Loucy (cell line): ENCODE results near the gene OR10J5.

Experiments used
- H2AFZ ChIP-seq: fragments of 200-600 bp; sonication (generic); 2 replicates; pipeline ENCODE4 v1.6.0; 2016; ENCODE audit warnings: antibody characterized with exemption, mild to moderate bottlenecking, low read length, moderate library complexity
- H3F3A ChIP-seq: fragments of 200-600 bp; 2 replicates; pipeline ENCODE4 v1.6.0; 2016; ENCODE audit warnings: antibody characterized with exemption, low read depth, mild to moderate bottlenecking
- H3K27me3 ChIP-seq: fragments of 200-600 bp; sonication (generic); 2 replicates; pipeline ENCODE4 v1.6.1; 2014; ENCODE audit warnings: low read length, mild to moderate bottlenecking; ENCODE audit not compliant: insufficient read depth, poor library complexity, severe bottlenecking
- H3K36me3 ChIP-seq: fragments of 200-600 bp; sonication (generic); 2 replicates; pipeline ENCODE4 v1.6.1; 2016; ENCODE audit warnings: low read length; ENCODE audit not compliant: insufficient read depth
- H3K4me1 ChIP-seq: fragments of 200-600 bp; sonication (generic); 2 replicates; pipeline ENCODE4 v1.5.1; 2014; ENCODE audit warnings: low read length, mild to moderate bottlenecking; ENCODE audit not compliant: insufficient read depth, poor library complexity, severe bottlenecking
- H3K4me2 ChIP-seq: fragments of 200-600 bp; sonication (generic); 2 replicates; pipeline ENCODE4 v1.6.0; 2014; ENCODE audit warnings: antibody characterized with exemption, low read length, low read depth, mild to moderate bottlenecking; ENCODE audit not compliant: poor library complexity, severe bottlenecking
- H3K4me3 ChIP-seq: fragments of 200-600 bp; sonication (generic); 2 replicates; pipeline ENCODE4 v1.5.1; 2014; ENCODE audit warnings: low read length, mild to moderate bottlenecking, mixed read lengths; ENCODE audit not compliant: poor library complexity, severe bottlenecking
- H3K79me2 ChIP-seq: fragments of 200-600 bp; sonication (generic); 2 replicates; pipeline ENCODE4 v1.6.1; 2014; ENCODE audit warnings: low read length; ENCODE audit not compliant: insufficient read depth
- H3K9ac ChIP-seq: fragments of 200-600 bp; sonication (generic); 2 replicates; pipeline ENCODE4 v1.6.0; 2014; ENCODE audit warnings: mild to moderate bottlenecking, low read depth, low read length, moderate library complexity; ENCODE audit not compliant: poor library complexity, severe bottlenecking
- H3K9me2 ChIP-seq: fragments of 200-600 bp; sonication (generic); replicated peaks from 2 replicates; pipeline ENCODE4 v1.6.1; 2016; ENCODE audit warnings: low read depth, low read length, mixed read lengths
- H3K9me3 ChIP-seq: fragments of 200-600 bp; sonication (generic); 2 replicates; pipeline ENCODE4 v1.6.1; 2014; ENCODE audit warnings: mild to moderate bottlenecking, antibody characterized with exemption, low read length, low read depth; ENCODE audit not compliant: insufficient read depth
- H4K20me1 ChIP-seq: fragments of 200-600 bp; sonication (generic); 2 replicates; pipeline ENCODE4 v1.6.0; 2014; ENCODE audit warnings: antibody characterized with exemption, low read length, mild to moderate bottlenecking; ENCODE audit not compliant: insufficient read depth, poor library complexity, severe bottlenecking
- EZH2phosphoT487 ChIP-seq: fragments of 200-600 bp; IDR thresholded peaks from 2 replicates; pipeline ENCODE4 v1.6.1; 2018; ENCODE audit warnings: antibody characterized with exemption, mild to moderate bottlenecking, moderate library complexity, borderline replicate concordance
- TF ChIP-seq, protein P1 (sequence below): fragments of 200-600 bp; sonication (generic); conservative IDR thresholded peaks from 2 replicates; pipeline ENCODE4 v1.5.1; 2014; ENCODE audit warnings: mild to moderate bottlenecking, antibody characterized with exemption, low read length

The OR10J5 gene

DNA sequence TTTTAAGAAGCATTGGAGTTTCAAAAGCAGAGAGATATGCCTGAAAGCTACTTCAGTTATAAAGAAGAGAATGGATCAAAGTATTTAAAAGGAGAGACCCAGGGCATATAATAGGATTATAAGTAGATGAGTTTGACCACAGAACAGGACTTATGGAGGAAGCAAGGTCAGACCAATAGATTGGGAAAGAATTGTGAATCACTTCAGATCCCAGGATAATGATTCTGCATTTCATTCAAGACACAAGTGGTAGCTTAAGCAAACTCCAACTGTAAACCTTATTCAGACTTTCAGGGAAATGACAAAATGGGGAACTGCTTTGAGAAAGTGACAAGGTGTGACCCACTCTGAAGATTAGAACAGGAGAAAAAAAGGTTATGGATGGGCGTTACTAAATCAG, 18.9 kb upstream of the OR10J5 start:
- H3K4me1 ChIP-seq: no peaks in the 10 kb centered on the region
- no peak overlapping the region for H3K4me3 ChIP-seq
- no peaks in the 10 kb centered on the region for H3K9me3 ChIP-seq
- H3K36me3 ChIP-seq: no peaks in the 10 kb centered on the region
- H3K9ac ChIP-seq: no peak overlapping the region
- no peaks in the 10 kb centered on the region for H3F3A ChIP-seq
- H2AFZ ChIP-seq: no peak overlapping the region
- TF ChIP-seq, protein P1, sequence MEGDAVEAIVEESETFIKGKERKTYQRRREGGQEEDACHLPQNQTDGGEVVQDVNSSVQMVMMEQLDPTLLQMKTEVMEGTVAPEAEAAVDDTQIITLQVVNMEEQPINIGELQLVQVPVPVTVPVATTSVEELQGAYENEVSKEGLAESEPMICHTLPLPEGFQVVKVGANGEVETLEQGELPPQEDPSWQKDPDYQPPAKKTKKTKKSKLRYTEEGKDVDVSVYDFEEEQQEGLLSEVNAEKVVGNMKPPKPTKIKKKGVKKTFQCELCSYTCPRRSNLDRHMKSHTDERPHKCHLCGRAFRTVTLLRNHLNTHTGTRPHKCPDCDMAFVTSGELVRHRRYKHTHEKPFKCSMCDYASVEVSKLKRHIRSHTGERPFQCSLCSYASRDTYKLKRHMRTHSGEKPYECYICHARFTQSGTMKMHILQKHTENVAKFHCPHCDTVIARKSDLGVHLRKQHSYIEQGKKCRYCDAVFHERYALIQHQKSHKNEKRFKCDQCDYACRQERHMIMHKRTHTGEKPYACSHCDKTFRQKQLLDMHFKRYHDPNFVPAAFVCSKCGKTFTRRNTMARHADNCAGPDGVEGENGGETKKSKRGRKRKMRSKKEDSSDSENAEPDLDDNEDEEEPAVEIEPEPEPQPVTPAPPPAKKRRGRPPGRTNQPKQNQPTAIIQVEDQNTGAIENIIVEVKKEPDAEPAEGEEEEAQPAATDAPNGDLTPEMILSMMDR: no peak
- no peak for TF ChIP-seq EZH2phosphoT487
- no peaks in the 10 kb centered on the region for H3K27me3 ChIP-seq
- H3K9me2 ChIP-seq: no peaks in the 10 kb centered on the region; the same call in 1 of the 2 replicates
- no peaks in the 10 kb centered on the region for H3K79me2 ChIP-seq
- H3K4me2 ChIP-seq: no peak overlapping the region
- H4K20me1 ChIP-seq: no peaks in the 10 kb centered on the region

DNA sequence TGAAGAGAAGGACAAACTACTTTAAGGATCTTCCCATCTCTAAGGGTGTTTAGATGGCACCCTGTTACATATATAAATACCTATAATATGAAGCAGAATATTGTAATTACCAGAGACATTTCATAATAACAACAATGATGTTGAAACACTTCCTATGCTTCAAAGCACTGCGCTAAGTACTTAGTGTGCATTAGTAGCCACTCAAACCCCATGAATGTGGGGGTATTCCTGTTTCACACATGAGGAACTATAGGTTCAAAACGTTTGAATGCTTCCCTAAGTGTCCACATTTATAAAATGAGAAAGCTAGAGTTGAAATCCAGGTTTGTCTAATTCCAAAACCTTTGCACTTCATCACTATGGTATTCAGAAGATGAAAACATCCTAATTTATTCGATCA, 18.5 kb upstream of the OR10J5 start:
- TF ChIP-seq, protein P1: no peak
- TF ChIP-seq EZH2phosphoT487: no peak
- Histone ChIP-seq H3K9ac (no peak overlapping the region), H2AFZ (no peak overlapping the region), H3K9me2 (no peaks in the 10 kb centered on the region; the same call in 1 of the 2 replicates), H3K79me2 (no peaks in the 10 kb centered on the region), H3K4me3 (no peak overlapping the region), H3K9me3 (no peaks in the 10 kb centered on the region), H3K27me3 (no peaks in the 10 kb centered on the region), H3K4me1 (no peaks in the 10 kb centered on the region), H3K36me3 (no peaks in the 10 kb centered on the region), H3F3A (no peaks in the 10 kb centered on the region), H3K4me2 (no peak overlapping the region), H4K20me1 (no peaks in the 10 kb centered on the region)

DNA sequence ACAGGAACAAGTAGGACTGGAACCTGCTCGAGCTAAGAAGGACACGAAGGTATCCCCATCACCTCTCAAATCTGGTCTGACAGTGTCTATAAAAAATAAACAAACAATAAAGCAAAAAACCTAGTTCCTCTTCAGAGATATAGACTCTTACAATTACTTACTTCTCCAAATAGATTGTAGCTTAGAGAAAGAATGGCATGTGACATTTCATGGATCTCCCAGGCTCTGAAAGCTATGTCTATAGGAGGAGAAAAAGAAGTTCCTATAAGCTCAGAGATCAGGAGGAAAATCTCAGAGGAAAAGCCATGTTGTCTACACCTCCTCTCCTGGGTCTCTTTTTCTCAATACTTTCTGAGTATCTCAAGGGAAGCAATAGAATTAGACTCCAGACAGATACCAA, 12.3 kb upstream of the OR10J5 start:
- TF ChIP-seq EZH2phosphoT487: no peak
- TF ChIP-seq, protein P1: no peak
- H3F3A ChIP-seq: no peaks in the 10 kb centered on the region
- H4K20me1 ChIP-seq: no peaks in the 10 kb centered on the region
- no peaks in the 10 kb centered on the region; the same call in 1 of the 2 replicates for H3K9me2 ChIP-seq
- no peak overlapping the region for H2AFZ ChIP-seq
- no peak overlapping the region for H3K9ac ChIP-seq
- H3K9me3 ChIP-seq: no peaks in the 10 kb centered on the region
- H3K4me1 ChIP-seq: no peaks in the 10 kb centered on the region
- no peaks in the 10 kb centered on the region for H3K27me3 ChIP-seq
- no peaks in the 10 kb centered on the region for H3K36me3 ChIP-seq
- no peaks in the 10 kb centered on the region for H3K79me2 ChIP-seq
- no peak overlapping the region for H3K4me3 ChIP-seq
- no peak overlapping the region for H3K4me2 ChIP-seq
